SU-DHL-6 (cell line): ENCODE data around the gene PUS1.

ENCODE experiments used
- EZH2phosphoT487 ChIP-seq: fragments of 200-600 bp; sonication (generic), shearing (Covaris generic); conservative IDR thresholded peaks from 2 replicates; pipeline ENCODE4 v1.6.1; 2018; ENCODE audit warnings: mild to moderate bottlenecking, antibody characterized with exemption, low read length, moderate library complexity, mixed read lengths
- TF ChIP-seq, protein P1 (sequence below): fragments of 200-600 bp; sonication (generic); IDR thresholded peaks from one replicate; pipeline ENCODE4 v1.5.1; 2017; ENCODE audit warnings: antibody characterized with exemption, mild to moderate bottlenecking, low read length, moderate library complexity; ENCODE audit not compliant: insufficient read depth, poor library complexity, severe bottlenecking

DNA sequence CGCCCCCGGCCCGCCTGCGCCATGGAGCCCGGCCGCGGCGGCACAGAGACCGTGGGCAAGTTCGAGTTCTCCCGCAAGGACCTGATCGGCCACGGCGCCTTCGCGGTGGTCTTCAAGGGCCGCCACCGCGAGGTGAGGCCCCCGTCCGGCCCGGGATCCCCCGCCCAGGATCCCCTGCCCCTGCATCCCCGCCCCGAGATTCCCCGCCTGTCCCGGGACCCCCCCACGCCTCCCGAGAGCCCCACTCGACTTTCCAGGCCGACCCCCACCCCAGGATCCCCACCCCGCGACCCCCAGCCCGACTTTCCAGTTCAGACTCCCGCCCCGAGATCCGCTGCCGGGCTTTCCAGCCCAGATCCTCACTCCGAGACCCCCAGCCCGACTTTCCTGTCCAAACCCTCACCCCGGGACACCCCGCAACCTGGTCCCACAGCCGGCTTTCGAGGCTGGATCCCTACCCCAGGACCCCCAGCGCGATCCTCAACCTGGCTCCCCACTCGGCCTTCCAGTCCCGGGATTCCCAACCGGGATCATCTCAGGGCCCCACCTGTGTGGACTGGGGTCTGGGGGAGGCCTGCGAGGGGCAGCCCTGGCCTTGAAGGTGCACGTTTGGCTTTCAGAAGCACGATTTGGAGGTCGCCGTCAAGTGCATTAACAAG, 34.0 kb upstream of the PUS1 start:
- no peak for TF ChIP-seq EZH2phosphoT487
- TF ChIP-seq, protein P1, sequence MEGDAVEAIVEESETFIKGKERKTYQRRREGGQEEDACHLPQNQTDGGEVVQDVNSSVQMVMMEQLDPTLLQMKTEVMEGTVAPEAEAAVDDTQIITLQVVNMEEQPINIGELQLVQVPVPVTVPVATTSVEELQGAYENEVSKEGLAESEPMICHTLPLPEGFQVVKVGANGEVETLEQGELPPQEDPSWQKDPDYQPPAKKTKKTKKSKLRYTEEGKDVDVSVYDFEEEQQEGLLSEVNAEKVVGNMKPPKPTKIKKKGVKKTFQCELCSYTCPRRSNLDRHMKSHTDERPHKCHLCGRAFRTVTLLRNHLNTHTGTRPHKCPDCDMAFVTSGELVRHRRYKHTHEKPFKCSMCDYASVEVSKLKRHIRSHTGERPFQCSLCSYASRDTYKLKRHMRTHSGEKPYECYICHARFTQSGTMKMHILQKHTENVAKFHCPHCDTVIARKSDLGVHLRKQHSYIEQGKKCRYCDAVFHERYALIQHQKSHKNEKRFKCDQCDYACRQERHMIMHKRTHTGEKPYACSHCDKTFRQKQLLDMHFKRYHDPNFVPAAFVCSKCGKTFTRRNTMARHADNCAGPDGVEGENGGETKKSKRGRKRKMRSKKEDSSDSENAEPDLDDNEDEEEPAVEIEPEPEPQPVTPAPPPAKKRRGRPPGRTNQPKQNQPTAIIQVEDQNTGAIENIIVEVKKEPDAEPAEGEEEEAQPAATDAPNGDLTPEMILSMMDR = no peak
